Chondrocyte (in vitro differentiated cells): ENCODE results near the gene ABL1. TPM values are rescaled to one million over a fixed set of nuclear protein-coding genes. Genes with fewer than 3 reads are reported as not detected.

Experiments used
- DNase-seq: peaks from one replicate; pipeline ENCODE4 v3.0.0; 2021; ENCODE audit warnings: mixed read lengths, low spot score
- H3K27ac Mint-ChIP-seq: one replicate; pipeline ENCODE4 v1.8.0; 2021; ENCODE audit warnings: mild to moderate bottlenecking, moderate library complexity, mixed read lengths; ENCODE audit not compliant: unreplicated experiment
- H3K27me3 Mint-ChIP-seq: 2 replicates; pipeline ENCODE4 v1.8.0; 2021; ENCODE audit warnings: low read depth, mixed read lengths
- H3K36me3 Mint-ChIP-seq: 2 replicates; pipeline ENCODE4 v1.8.0; 2021; ENCODE audit warnings: low read depth, mixed read lengths
- H3K4me1 Mint-ChIP-seq: 2 replicates; pipeline ENCODE4 v1.8.0; 2021; ENCODE audit warnings: low read depth, mild to moderate bottlenecking, mixed read lengths
- H3K4me3 Mint-ChIP-seq: one replicate; pipeline ENCODE4 v1.8.0; 2021; ENCODE audit warnings: mild to moderate bottlenecking, moderate library complexity, mixed read lengths; ENCODE audit not compliant: unreplicated experiment
- H3K9me3 Mint-ChIP-seq: 2 replicates; pipeline ENCODE4 v1.8.0; 2021; ENCODE audit warnings: low read depth, mixed read lengths
- total RNA-seq: library from RNA; stranded (reverse); gene quantifications from 3 replicates; pipeline ENCODE4 v1.2.1, GENCODE V29; 2021
- TF ChIP-seq, protein P1 (sequence below): fragments of 200-600 bp; sonication (generic); IDR thresholded peaks from 2 replicates; pipeline ENCODE4 v1.5.0; 2021; ENCODE audit warnings: antibody characterized with exemption, mild to moderate bottlenecking, moderate library complexity

Gene ABL1
- total RNA-seq, 1 donor from 2014 or later: 93.7 TPM

DNA sequence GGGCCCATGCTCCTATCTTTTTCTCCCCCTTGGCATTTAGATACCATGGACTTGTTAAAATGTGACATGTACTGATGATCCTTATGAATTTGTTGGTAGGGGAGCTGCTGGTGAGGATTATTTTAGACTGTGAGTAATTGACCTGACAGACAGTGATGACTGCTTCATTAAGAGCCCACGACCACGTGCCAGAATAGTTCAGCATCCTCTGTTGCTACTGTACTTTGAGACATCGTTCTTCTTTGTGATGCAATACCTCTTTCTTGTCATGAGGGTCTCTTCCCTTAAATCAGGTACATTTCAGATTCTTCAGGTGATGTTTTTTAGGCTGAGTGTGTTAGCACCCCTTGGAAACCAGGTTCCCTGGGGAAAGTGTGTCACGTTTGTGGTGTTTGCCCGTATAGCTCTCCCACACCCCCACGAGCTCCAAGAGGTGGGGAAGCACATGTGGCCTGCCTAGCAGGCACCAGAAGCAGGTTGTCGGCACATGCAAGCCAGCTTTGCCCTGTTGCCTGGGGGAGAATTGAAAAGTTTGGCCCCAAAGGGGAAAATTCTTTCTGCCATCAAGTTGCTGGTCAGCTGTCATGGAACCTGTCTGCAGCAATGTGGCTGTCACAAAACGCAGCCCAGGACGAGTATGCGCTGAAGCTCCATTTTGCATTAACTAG is 36.5 kb downstream of the ABL1 start:
- H3K4me1 Mint-ChIP-seq: peaks cover 12% of the 10 kb centered on the region
- TF ChIP-seq, protein P1, sequence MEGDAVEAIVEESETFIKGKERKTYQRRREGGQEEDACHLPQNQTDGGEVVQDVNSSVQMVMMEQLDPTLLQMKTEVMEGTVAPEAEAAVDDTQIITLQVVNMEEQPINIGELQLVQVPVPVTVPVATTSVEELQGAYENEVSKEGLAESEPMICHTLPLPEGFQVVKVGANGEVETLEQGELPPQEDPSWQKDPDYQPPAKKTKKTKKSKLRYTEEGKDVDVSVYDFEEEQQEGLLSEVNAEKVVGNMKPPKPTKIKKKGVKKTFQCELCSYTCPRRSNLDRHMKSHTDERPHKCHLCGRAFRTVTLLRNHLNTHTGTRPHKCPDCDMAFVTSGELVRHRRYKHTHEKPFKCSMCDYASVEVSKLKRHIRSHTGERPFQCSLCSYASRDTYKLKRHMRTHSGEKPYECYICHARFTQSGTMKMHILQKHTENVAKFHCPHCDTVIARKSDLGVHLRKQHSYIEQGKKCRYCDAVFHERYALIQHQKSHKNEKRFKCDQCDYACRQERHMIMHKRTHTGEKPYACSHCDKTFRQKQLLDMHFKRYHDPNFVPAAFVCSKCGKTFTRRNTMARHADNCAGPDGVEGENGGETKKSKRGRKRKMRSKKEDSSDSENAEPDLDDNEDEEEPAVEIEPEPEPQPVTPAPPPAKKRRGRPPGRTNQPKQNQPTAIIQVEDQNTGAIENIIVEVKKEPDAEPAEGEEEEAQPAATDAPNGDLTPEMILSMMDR: no peak
- no peaks in the 10 kb centered on the region for H3K9me3 Mint-ChIP-seq
- DNase-seq: no peak
- no peak overlapping the region for H3K4me3 Mint-ChIP-seq
- H3K27ac Mint-ChIP-seq: no peak overlapping the region
- no peaks in the 10 kb centered on the region for H3K27me3 Mint-ChIP-seq
- H3K36me3 Mint-ChIP-seq: peaks cover 23% of the 10 kb centered on the region

GRCh38 chr9:130872093-130872492 is 37.0 kb downstream of the ABL1 start:
- TF ChIP-seq, protein P1: no peak
- Mint-ChIP-seq H3K9me3 (no peaks in the 10 kb centered on the region), H3K4me1 (peaks cover 11% of the 10 kb centered on the region), H3K36me3 (peaks cover 26% of the 10 kb centered on the region), H3K4me3 (no peak overlapping the region), H3K27ac (no peak overlapping the region), H3K27me3 (no peaks in the 10 kb centered on the region)
- no peak for DNase-seq

GRCh38 chr9:130872508-130872907 is 37.5 kb downstream of the ABL1 start:
- no peaks in the 10 kb centered on the region for H3K9me3 Mint-ChIP-seq
- peaks cover 26% of the 10 kb centered on the region for H3K36me3 Mint-ChIP-seq
- TF ChIP-seq, protein P1: no peak

DNA sequence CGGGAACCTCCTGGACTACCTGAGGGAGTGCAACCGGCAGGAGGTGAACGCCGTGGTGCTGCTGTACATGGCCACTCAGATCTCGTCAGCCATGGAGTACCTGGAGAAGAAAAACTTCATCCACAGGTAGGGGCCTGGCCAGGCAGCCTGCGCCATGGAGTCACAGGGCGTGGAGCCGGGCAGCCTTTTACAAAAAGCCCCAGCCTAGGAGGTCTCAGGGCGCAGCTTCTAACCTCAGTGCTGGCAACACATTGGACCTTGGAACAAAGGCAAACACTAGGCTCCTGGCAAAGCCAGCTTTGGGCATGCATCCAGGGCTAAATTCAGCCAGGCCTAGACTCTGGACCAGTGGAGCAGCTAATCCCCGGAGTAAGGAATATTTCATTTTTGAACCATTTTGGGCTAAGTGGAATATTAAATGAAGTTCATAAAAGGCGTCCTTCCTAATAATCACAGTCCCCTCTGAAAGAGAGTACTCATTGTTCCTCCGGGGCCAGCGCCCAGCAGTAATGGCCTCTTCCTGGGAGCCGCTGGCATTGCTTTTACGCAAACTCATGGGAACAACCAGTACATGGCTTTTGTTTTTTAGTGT is 38.0 kb downstream of the ABL1 start:
- no peaks in the 10 kb centered on the region for H3K9me3 Mint-ChIP-seq
- peaks cover 11% of the 10 kb centered on the region for H3K4me1 Mint-ChIP-seq
- peak; percentile 60 for DNase-seq
- TF ChIP-seq, protein P1: no peak
- H3K4me3 Mint-ChIP-seq: no peak overlapping the region
- peaks cover 26% of the 10 kb centered on the region for H3K36me3 Mint-ChIP-seq
- H3K27me3 Mint-ChIP-seq: no peaks in the 10 kb centered on the region
- H3K27ac Mint-ChIP-seq: no peak overlapping the region

More at GRCh38 chr9:130872508-130872907, 37.5 kb downstream of the ABL1 start:
- Mint-ChIP-seq H3K27ac (no peak overlapping the region), H3K4me1 (peaks cover 11% of the 10 kb centered on the region), H3K27me3 (no peaks in the 10 kb centered on the region), H3K4me3 (no peak overlapping the region)
- DNase-seq: no peak

DNA sequence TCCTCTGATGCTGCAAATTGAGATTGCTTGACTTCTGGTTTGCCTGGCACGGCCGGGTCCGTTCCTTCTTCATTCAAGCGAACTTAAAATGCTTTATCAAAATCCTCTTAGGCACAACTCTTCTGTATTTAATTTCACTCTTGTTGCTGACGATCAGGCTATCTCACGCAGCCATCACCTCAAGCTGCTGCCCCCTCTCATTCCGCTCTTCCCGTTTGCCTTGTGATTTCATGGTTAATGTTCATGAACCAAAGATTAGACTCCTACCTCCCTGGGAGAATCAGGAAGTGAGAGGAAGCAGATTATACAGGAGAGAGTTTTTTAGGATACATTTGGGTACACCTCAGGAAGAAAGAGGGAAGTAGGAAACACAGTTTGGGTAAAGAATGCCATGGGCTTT is 38.9 kb downstream of the ABL1 start:
- Mint-ChIP-seq H3K4me1 (peaks cover 11% of the 10 kb centered on the region), H3K27me3 (no peaks in the 10 kb centered on the region), H3K9me3 (no peaks in the 10 kb centered on the region), H3K36me3 (peaks cover 28% of the 10 kb centered on the region), H3K27ac (no peak overlapping the region), H3K4me3 (no peak overlapping the region)
- TF ChIP-seq, protein P1: no peak
- DNase-seq: no peak
